B cell (primary cell): ENCODE results near the gene CRTAP. TPM values are rescaled to one million over a fixed set of nuclear protein-coding genes. Genes with fewer than 3 reads are reported as not detected.

Source experiments
- ATAC-seq: fragments of 200-7000 bp; cut with Tn5 transposase; one replicate; pipeline ENCODE4 v1.10.0; 2021; ENCODE audit warnings: low read depth, mild to moderate bottlenecking, moderate number of reproducible peaks, moderate library complexity
- CTCF ChIA-PET: fragments of 350-600 bp; sonication (Branson Sonifier 250); formaldehyde crosslinking; loops from one replicate; lab custom pipeline; 2021; ENCODE audit warnings: antibody characterized with exemption, inconsistent platforms; lab: Charles Lee
- POLR2A ChIA-PET: fragments of 350-600 bp; sonication (Branson Sonifier 250); formaldehyde crosslinking; loops from one replicate; lab custom pipeline; 2021; ENCODE audit warnings: antibody characterized with exemption; lab: Charles Lee
- DNase-seq: peaks from one replicate; pipeline ENCODE4 v3.0.0; 2013
- H2AFZ ChIP-seq: 2 replicates; pipeline ENCODE4 v1.6.1; 2012; ENCODE audit warnings: mild to moderate bottlenecking, low read depth, low read length; ENCODE audit not compliant: insufficient read depth, poor library complexity, severe bottlenecking
- H3K27ac ChIP-seq, 2 donors: 1 replicate in 1 of 2; 2 replicates in 1 of 2; pipeline ENCODE4 v1.5.1; 2012 to 2013; ENCODE audit warnings: low read length in 2 of 2, mild to moderate bottlenecking in 2 of 2, moderate library complexity in 1 of 2
- H3K27me3 ChIP-seq, 4 experiments: fragments of 200-600 bp in 1 of 4; sonication (generic) in 1 of 4; replicated peaks in 1 of 4; 1 replicate in 2 of 4; 2 replicates in 2 of 4; pipeline versions ENCODE4 v1.6.1 to v1.7.0; 2013 to 2016; ENCODE audit warnings: low read length in 3 of 4, mild to moderate bottlenecking in 2 of 4, mixed read lengths in 1 of 4, moderate library complexity in 1 of 4; ENCODE audit not compliant: insufficient read depth in 4 of 4, control insufficient read depth in 3 of 4; ENCODE audit errors: control extremely low read depth in 1 of 4
- H3K36me3 ChIP-seq, 2 experiments: replicated peaks in 1 of 2; 1 replicate in 1 of 2; 2 replicates in 1 of 2; pipeline versions ENCODE4 v1.6.1 to v1.7.1; 2013; ENCODE audit warnings: low read length in 1 of 2; ENCODE audit not compliant: insufficient read depth in 2 of 2, control insufficient read depth in 1 of 2; ENCODE audit errors: control extremely low read depth in 1 of 2, extremely low read depth in 1 of 2
- H3K4me1 ChIP-seq, 2 donors: fragments of 200-600 bp in 1 of 2; sonication (generic) in 1 of 2; 1 replicate in 1 of 2; 2 replicates in 1 of 2; pipeline versions ENCODE4 v1.5.1 to v1.6.1; 2013 to 2017; ENCODE audit warnings: low read length in 2 of 2; ENCODE audit not compliant: control insufficient read depth in 2 of 2, insufficient read depth in 2 of 2
- H3K4me2 ChIP-seq: replicated peaks from 2 replicates; pipeline ENCODE3; 2012; ENCODE audit warnings: mild to moderate bottlenecking, low read depth, low read length; ENCODE audit not compliant: poor library complexity, severe bottlenecking
- H3K4me3 ChIP-seq, 5 experiments: fragments of 200-600 bp in 1 of 5; sonication (generic) in 1 of 5; 1 replicate in 3 of 5; 2 replicates in 2 of 5; pipeline versions ENCODE4 v1.5.1 to v1.7.0; 2011 to 2016; ENCODE audit warnings: low read length in 4 of 5, mild to moderate bottlenecking in 4 of 5, low read depth in 2 of 5, control low read depth in 1 of 5, moderate library complexity in 1 of 5; ENCODE audit not compliant: insufficient read depth in 1 of 5; ENCODE audit errors: control extremely low read depth in 1 of 5, extremely low read depth in 1 of 5
- H3K79me2 ChIP-seq: fragments of 200-600 bp; sonication (generic); one replicate; pipeline ENCODE4 v1.6.0; 2016; ENCODE audit warnings: low read length; ENCODE audit not compliant: control insufficient read depth, insufficient read depth
- H3K9ac ChIP-seq: fragments of 200-600 bp; sonication (generic); 2 replicates; pipeline ENCODE4 v1.6.1; 2017; ENCODE audit warnings: mild to moderate bottlenecking, low read length, moderate library complexity
- H3K9me3 ChIP-seq, 3 donors: one replicate each; pipeline versions ENCODE4 v1.6.1 to v1.7.1; 2013; ENCODE audit warnings: low read length in 2 of 3; ENCODE audit not compliant: control insufficient read depth in 2 of 3, insufficient read depth in 1 of 3; ENCODE audit errors: control extremely low read depth in 1 of 3
- H4K20me1 ChIP-seq: 2 replicates; pipeline ENCODE4 v1.6.0; 2012; ENCODE audit warnings: mild to moderate bottlenecking, low read length; ENCODE audit not compliant: insufficient read depth, control insufficient read depth, poor library complexity, severe bottlenecking
- H3K27ac Mint-ChIP-seq: one replicate; pipeline ENCODE4 v1.8.0; 2021; ENCODE audit warnings: mixed read lengths
- H3K27me3 Mint-ChIP-seq: one replicate; pipeline ENCODE4 v1.8.0; 2021; ENCODE audit warnings: mixed read lengths
- H3K4me1 Mint-ChIP-seq: one replicate; pipeline ENCODE4 v1.8.0; 2021; ENCODE audit warnings: mixed read lengths
- H3K4me3 Mint-ChIP-seq: one replicate; pipeline ENCODE4 v1.8.0; 2021; ENCODE audit warnings: mixed read lengths
- H3K9me3 Mint-ChIP-seq: one replicate; pipeline ENCODE4 v1.8.0; 2022; ENCODE audit warnings: mixed read lengths; ENCODE audit not compliant: insufficient read depth
- EZH2 ChIP-seq: IDR thresholded peaks from 2 replicates; pipeline ENCODE4 v1.6.1; 2012; ENCODE audit warnings: borderline replicate concordance, low read depth, mild to moderate bottlenecking, moderate library complexity, low read length; ENCODE audit not compliant: insufficient read depth, poor library complexity, severe bottlenecking
- WGBS: methylation state at CpG from one replicate; pipeline ENCODE4 v1.1.5; 2013; ENCODE audit warnings: missing lambda C conversion rate; ENCODE audit not compliant: insufficient coverage; 5-methylcytosine and 5-hydroxymethylcytosine counted together
- intact Hi-C: fragments of 100-400 bp; cut with micrococcal nuclease; formaldehyde crosslinking; loops from one replicate; pipeline ENCODE4 v1.10.0; 2022
- polyA plus RNA-seq: library from polyadenylated mRNA; depleted of rRNA; stranded (reverse); fragments of >200 nt; gene quantifications from 2 replicates; pipeline ENCODE4 v1.2.3, GENCODE V29; 2012
- total RNA-seq, 2 donors: library from RNA; stranded (reverse); fragments of 120-200 nt in 1 of 2; gene quantifications; 1 replicate in 1 of 2; 2 replicates in 1 of 2; pipeline versions ENCODE4 v1.2.3 to v1.2.4, GENCODE V29; 2013 to 2022
- TF ChIP-seq, protein P1 (sequence below): fragments of 200-600 bp; IDR thresholded peaks from one replicate; pipeline ENCODE4 v1.8.0; 2022; ENCODE audit warnings: antibody characterized with exemption, mild to moderate bottlenecking

The CRTAP gene
- total and polyA plus RNA-seq, 2 donors (not counting 1 experiment from before 2014, with no cell fraction given), result 20.3 to 55.0 TPM

DNA sequence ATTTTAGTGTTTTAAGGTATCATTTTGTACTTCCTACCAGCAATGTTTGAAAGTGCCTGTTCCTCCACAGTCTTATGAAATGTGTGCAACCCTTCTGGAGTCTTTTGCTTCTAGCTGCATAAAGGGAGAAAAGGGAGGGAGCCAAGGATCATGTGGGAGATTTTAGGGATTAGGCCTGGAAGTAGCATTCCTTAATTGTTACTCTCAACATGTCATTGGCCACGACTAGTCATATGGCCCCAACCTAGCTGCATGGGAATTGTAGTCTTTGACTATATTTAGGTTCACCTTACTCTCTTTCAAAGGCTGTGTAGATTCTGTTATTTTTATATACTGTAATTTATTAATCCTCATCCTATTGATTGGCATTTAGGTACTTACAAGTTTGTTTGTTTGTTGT lies 14.9 kb downstream of the CRTAP start:
- Mint-ChIP-seq H3K9me3 (no peaks in the 10 kb centered on the region), H3K27ac (no peak overlapping the region), H3K4me1 (no peaks in the 10 kb centered on the region), H3K4me3 (no peak overlapping the region), H3K27me3 (no peaks in the 10 kb centered on the region)
- no peaks in the 10 kb centered on the region for H3K9me3 ChIP-seq
- H4K20me1 ChIP-seq, result no peaks in the 10 kb centered on the region
- ChIA-PET CTCF (interaction anchor here (1.3 to 5.1 kb wide), 3 partner anchors 10 to 245 kb away, joined by 3 to 138 read pairs (median 4); no protein-coding TSS in a partner anchor), POLR2A (no interaction called here)
- no peak overlapping the region for H3K4me2 ChIP-seq
- no peaks in the 10 kb centered on the region for H3K4me1 ChIP-seq
- peaks cover 0 to 46% of the 10 kb centered on the region in 2 experiments for H3K36me3 ChIP-seq
- WGBS, result no CpG with 5 or more reads among the region's 1 CpG
- H3K27ac ChIP-seq, result no peak overlapping the region
- no peaks in the 10 kb centered on the region for H3K79me2 ChIP-seq
- intact Hi-C loops, result no loop called here
- no peak for DNase-seq
- no peaks in the 10 kb centered on the region for H3K27me3 ChIP-seq
- no peak for ATAC-seq
- no peak overlapping the region for H3K4me3 ChIP-seq
- TF ChIP-seq, protein P1, sequence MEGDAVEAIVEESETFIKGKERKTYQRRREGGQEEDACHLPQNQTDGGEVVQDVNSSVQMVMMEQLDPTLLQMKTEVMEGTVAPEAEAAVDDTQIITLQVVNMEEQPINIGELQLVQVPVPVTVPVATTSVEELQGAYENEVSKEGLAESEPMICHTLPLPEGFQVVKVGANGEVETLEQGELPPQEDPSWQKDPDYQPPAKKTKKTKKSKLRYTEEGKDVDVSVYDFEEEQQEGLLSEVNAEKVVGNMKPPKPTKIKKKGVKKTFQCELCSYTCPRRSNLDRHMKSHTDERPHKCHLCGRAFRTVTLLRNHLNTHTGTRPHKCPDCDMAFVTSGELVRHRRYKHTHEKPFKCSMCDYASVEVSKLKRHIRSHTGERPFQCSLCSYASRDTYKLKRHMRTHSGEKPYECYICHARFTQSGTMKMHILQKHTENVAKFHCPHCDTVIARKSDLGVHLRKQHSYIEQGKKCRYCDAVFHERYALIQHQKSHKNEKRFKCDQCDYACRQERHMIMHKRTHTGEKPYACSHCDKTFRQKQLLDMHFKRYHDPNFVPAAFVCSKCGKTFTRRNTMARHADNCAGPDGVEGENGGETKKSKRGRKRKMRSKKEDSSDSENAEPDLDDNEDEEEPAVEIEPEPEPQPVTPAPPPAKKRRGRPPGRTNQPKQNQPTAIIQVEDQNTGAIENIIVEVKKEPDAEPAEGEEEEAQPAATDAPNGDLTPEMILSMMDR, result no peak
- no peak for TF ChIP-seq EZH2
- H3K9ac ChIP-seq, result no peak overlapping the region
- H2AFZ ChIP-seq, result no peak overlapping the region

DNA sequence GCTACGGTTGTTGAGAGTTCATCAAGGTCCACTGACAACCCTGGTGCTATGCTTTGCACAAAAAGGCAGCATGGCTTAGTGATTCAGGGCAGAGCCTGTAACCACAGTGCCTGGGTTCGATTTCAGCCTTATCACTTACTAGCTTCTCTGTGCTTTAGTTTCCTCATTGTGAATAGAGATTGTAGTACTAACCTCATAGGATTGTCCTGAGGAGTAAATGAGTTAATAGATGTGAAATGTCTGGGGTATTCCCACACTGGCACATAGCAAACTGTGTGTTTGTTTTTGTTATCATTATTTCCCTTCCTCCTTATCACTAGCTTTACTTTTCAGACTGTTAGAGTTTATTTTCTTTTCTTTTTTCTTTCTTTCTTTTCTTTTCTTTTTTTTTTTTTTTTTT lies 16.3 kb downstream of the CRTAP start:
- Histone ChIP-seq H3K4me1 (no peaks in the 10 kb centered on the region), H3K27me3 (no peaks in the 10 kb centered on the region), H3K79me2 (no peaks in the 10 kb centered on the region), H3K9me3 (no peaks in the 10 kb centered on the region), H3K4me3 (no peak overlapping the region), H3K36me3 (peaks cover 0 to 46% of the 10 kb centered on the region in 2 experiments), H3K4me2 (no peak overlapping the region), H3K27ac (no peak overlapping the region), H3K9ac (no peak overlapping the region), H2AFZ (no peak overlapping the region), H4K20me1 (no peaks in the 10 kb centered on the region)
- H3K27me3 Mint-ChIP-seq, result no peaks in the 10 kb centered on the region
- H3K4me1 Mint-ChIP-seq, result no peaks in the 10 kb centered on the region
- no peak for ATAC-seq
- CTCF ChIA-PET, result interaction anchor here (0.8 to 5.1 kb wide), 8 partner anchors 9 to 657 kb away, joined by 3 to 138 read pairs (median 11); no protein-coding TSS in a partner anchor
- H3K27ac Mint-ChIP-seq, result no peak overlapping the region
- POLR2A ChIA-PET, result no interaction called here
- DNase-seq, result no peak
- no peak overlapping the region for H3K4me3 Mint-ChIP-seq
- intact Hi-C loops, result loop anchor here (5.0 to 10.0 kb wide), 3 partner anchors 125 to 587 kb away; partner anchors contain the start of gene CLASP2
- H3K9me3 Mint-ChIP-seq, result no peaks in the 10 kb centered on the region
- WGBS, result 83% methylated on average over 1 of the region's 2 CpGs
- TF ChIP-seq, protein P1, result no peak
- no peak for TF ChIP-seq EZH2
